Measurements from ENCODE around the gene PRSS22.

- TF ChIP-seq CTCF (conservative IDR thresholded peaks at IDR 0.05; ENCODE audit: low read length) (peak; percentile 72), EZH2phosphoT487 (IDR thresholded peaks at IDR 0.05; ENCODE audit: borderline replicate concordance, low read depth, low read length) (no peak)
Observed at GRCh38 chr16:2816751-2817339, 41.1 kb downstream of the PRSS22 start, which contains the start of gene PRSS21.
